Adrenal gland (tissue), 12 donors: ENCODE results near the gene ERBB4. TPM values are rescaled to one million over a fixed set of nuclear protein-coding genes. Genes with fewer than 3 reads are reported as not detected.

Experiments
- DNase-seq, 7 donors: peaks; one replicate each; pipeline ENCODE4 v3.0.0-alpha.2; 2019 to 2020
- H3K27ac ChIP-seq, 5 donors: fragments of 200-600 bp; sonication (generic) in 4 of 5; 1 replicate in 3 of 5; 2 replicates in 2 of 5; pipeline versions ENCODE4 v1.5.1 to v1.8.0; 2016 to 2020; ENCODE audit warnings: mild to moderate bottlenecking in 1 of 5
- H3K27me3 ChIP-seq: fragments of 200-600 bp; 2 replicates; pipeline ENCODE4 v1.8.0; 2021
- H3K36me3 ChIP-seq, 2 donors: fragments of 200-600 bp; replicated peaks in 1 of 2; 1 replicate in 1 of 2; 2 replicates in 1 of 2; pipeline versions ENCODE4 v1.5.1 to v1.8.0; 2018 to 2022
- H3K4me1 ChIP-seq, 2 donors: fragments of 200-600 bp; replicated peaks in 1 of 2; 1 replicate in 1 of 2; 2 replicates in 1 of 2; pipeline versions ENCODE4 v1.5.1 to v1.8.0; 2018 to 2021
- H3K4me3 ChIP-seq, 4 donors: fragments of 200-600 bp; sonication (generic) in 3 of 4; one replicate each; pipeline ENCODE4 v1.5.1; 2016 to 2018
- H3K9me3 ChIP-seq, 3 donors: fragments of 200-600 bp; sonication (generic) in 1 of 3; replicated peaks in 1 of 3; 1 replicate in 2 of 3; 2 replicates in 1 of 3; pipeline versions ENCODE4 v1.5.1 to v1.8.0; 2016 to 2021
- CTCF ChIP-seq, 6 experiments: fragments of 450-650 bp in 4 of 6; fragments of 200-600 bp in 2 of 6; sonication (generic) in 1 of 6; IDR thresholded peaks; 1 replicate in 5 of 6; 2 replicates in 1 of 6; pipeline versions ENCODE4 v1.5.1 to v1.8.0; 2016 to 2021; ENCODE audit warnings: antibody characterized with exemption in 6 of 6, mild to moderate bottlenecking in 2 of 6, moderate library complexity in 1 of 6
- POLR2A ChIP-seq, 2 donors: fragments of 450-650 bp; IDR thresholded peaks; one replicate each; pipeline ENCODE4 v1.6.1; 2017; ENCODE audit warnings: antibody characterized with exemption in 2 of 2, mild to moderate bottlenecking in 2 of 2, moderate library complexity in 1 of 2
- WGBS, 4 donors: extraction: QIAGEN DNeasy Blood & Tissue Kit in 2 of 4; methylation state at CpG; one replicate each; pipeline versions ENCODE4 v1.1.5 to v1.1.7; 2013 to 2017; 5-methylcytosine and 5-hydroxymethylcytosine counted together
- intact Hi-C, 2 donors: fragments of 100-400 bp; cut with DNase I; formaldehyde crosslinking; loops; one replicate each; pipeline versions ENCODE4 v1.14.1 to v1.15.0; 2022 to 2023
- polyA plus RNA-seq, 3 donors: library from polyadenylated mRNA; stranded (reverse); fragments of 200-250 nt in 2 of 3; fragments of 350-450 nt in 1 of 3; fragmentation: Illumina TruSeq in 1 of 3; extraction: RNeasy Lipid Tissue Mini Kit (QIAGEN cat#74804) in 1 of 3; gene quantifications; one replicate each; pipeline ENCODE4 v1.2.3, GENCODE V29; 2013 to 2014
- total RNA-seq, 9 donors: library from RNA; depleted of rRNA in 4 of 9; stranded (reverse); fragments of >200 nt in 4 of 9; fragments of 120-200 nt in 1 of 9; fragmentation: NEBNext Ultra II Directional in 1 of 9; extraction: Animal tissue kit (Norgen Biotek cat#: 25700) in 1 of 9; gene quantifications; one replicate each; pipeline versions ENCODE4 v1.1.0 to v1.2.4, GENCODE V29; 2013 to 2023
- donor health status: healthy with polysubstance abuse.
- donor health status: Bipolar disorder and iron deficiency.
- donor health status: DM: yes; HTN: yes; CAD: no.
- donor health status: DM: no; HTN: no; CAD: no.
- donor health status: DM: no; HTN: no; CAD: no.
- donor health status: DM: yes; HTN: yes; CAD: no.

ERBB4 gene
- total and polyA plus RNA-seq, 12 donors, result 0.06 to 2.9 (median 0.49) TPM

- H3K4me1 ChIP-seq, result no peaks in the 10 kb centered on the region
- H3K27ac ChIP-seq, result no peak overlapping the region
- no peak overlapping the region for H3K4me3 ChIP-seq
- no peak for TF ChIP-seq POLR2A (IDR thresholded peaks at IDR 0.05)
- no peak for TF ChIP-seq CTCF (IDR thresholded peaks at IDR 0.05)
- no peaks in the 10 kb centered on the region for H3K27me3 ChIP-seq
- no peaks in the 10 kb centered on the region for H3K36me3 ChIP-seq
- intact Hi-C loops, result no loop called here
- no peaks in the 10 kb centered on the region for H3K9me3 ChIP-seq
- whole genome bisulfite sequencing, 4 donors, result 35 to 60% (median 49%) methylated on average over 4 of the region's 4 CpGs
- no peak for DNase-seq
These were observed 507.9 kb downstream of the ERBB4 start for GRCh38 chr2:212030709-212031108.

- no peak for DNase-seq
These were observed 509.7 kb downstream of the ERBB4 start for GRCh38 chr2:212028798-212029394.

GRCh38 chr2:212027681-212028628 lies 510.6 kb downstream of the ERBB4 start:
- 67 to 74% (median 69%) methylated on average over 9 of the region's 9 CpGs for WGBS, 4 donors
- intact Hi-C loops, result no loop called here

More at GRCh38 chr2:212028798-212029394, 509.7 kb downstream of the ERBB4 start:
- no peaks in the 10 kb centered on the region for H3K9me3 ChIP-seq
- no peak overlapping the region for H3K4me3 ChIP-seq
- TF ChIP-seq CTCF (IDR thresholded peaks at IDR 0.05), result no peak
- no peak for TF ChIP-seq POLR2A (IDR thresholded peaks at IDR 0.05)
- no peaks in the 10 kb centered on the region for H3K4me1 ChIP-seq
- no peaks in the 10 kb centered on the region for H3K27me3 ChIP-seq
- H3K36me3 ChIP-seq, result no peaks in the 10 kb centered on the region
- WGBS, 4 donors, result 48 to 52% (median 50%) methylated on average over 5 of the region's 5 CpGs
- no peak overlapping the region for H3K27ac ChIP-seq
- intact Hi-C loops, result no loop called here

More at GRCh38 chr2:212027681-212028628, 510.6 kb downstream of the ERBB4 start:
- Histone ChIP-seq H3K27me3 (no peaks in the 10 kb centered on the region), H3K36me3 (no peaks in the 10 kb centered on the region), H3K4me1 (no peaks in the 10 kb centered on the region), H3K9me3 (no peaks in the 10 kb centered on the region), H3K4me3 (no peak overlapping the region), H3K27ac (no peak overlapping the region)
- no peak for TF ChIP-seq POLR2A (IDR thresholded peaks at IDR 0.05)
- no peak for TF ChIP-seq CTCF (IDR thresholded peaks at IDR 0.05)
- DNase-seq, result no peak
